Measurements from ENCODE around the gene ACKR2. TPM values are rescaled to one million over a fixed set of nuclear protein-coding genes. Genes with fewer than 3 reads are reported as not detected.

The ACKR2 gene
- total RNA-seq, 6 experiments from 2014 or later: 17.0 to 36.1 (median 23.0) TPM

DNA sequence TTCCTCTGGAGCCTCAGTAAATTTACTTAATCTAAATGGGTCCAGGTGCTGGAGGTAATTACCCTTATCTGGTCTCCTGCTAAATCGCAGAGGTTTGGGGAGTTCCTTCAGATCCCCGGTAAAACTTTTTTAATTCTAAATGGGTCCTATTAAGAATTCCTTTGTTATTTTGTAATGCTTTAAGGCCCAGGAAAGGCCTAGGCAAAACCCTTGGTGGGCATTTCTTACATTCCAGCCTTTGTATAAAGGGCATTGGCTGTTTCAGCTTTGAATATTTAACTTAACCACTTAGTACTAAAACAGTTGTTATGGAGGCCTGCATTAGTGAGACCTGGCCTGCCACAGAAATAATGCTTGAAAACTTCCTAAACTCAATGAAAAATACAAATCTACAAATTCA, 81.8 kb downstream of the ACKR2 start:
- DNase-seq (no peak), ATAC-seq (no peak)
- 100% methylated on average over 2 of the region's 2 CpGs for WGBS (ENCODE audit: insufficient coverage, low coverage, low lambda C conversion rate, missing lambda C conversion rate)
- intact Hi-C loops (cut with DNase I): no loop called here
- no peak for TF ChIP-seq CTCF (IDR thresholded peaks at IDR 0.05)
- TF ChIP-seq POLR2A (IDR thresholded peaks at IDR 0.05): no peak
- Histone ChIP-seq H3K9me3 (no peaks in the 10 kb centered on the region), H3K36me3 (no peaks in the 10 kb centered on the region), H3K4me1 (no peaks in the 10 kb centered on the region), H3K27ac (no peak overlapping the region), H3K27me3 (no peaks in the 10 kb centered on the region), H3K4me3 (no peak overlapping the region)

DNA sequence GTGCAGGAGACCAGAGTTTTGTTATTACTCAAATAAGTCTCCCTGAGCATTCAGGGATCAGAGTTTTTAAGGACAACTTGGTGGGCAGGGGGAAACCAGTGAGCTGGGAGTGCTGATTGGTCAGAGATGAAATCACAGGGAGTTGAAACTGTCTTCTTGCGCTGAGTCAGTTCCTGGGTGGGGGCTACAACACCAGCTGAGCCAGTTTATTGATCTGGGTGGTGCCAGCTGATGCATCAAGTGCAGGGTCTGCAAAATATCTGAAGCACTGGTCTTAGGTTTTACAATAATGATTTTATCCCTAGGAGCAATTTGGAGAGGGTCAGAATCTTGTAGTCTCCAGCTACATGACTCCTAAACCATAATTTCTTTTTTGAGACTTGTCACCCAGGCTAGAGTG, 82.9 kb downstream of the ACKR2 start:
- Histone ChIP-seq H3K9me3 (no peaks in the 10 kb centered on the region), H3K36me3 (no peaks in the 10 kb centered on the region), H3K27ac (no peak overlapping the region), H3K27me3 (no peaks in the 10 kb centered on the region), H3K4me3 (no peak overlapping the region), H3K4me1 (no peaks in the 10 kb centered on the region)
- ATAC-seq: no peak
- WGBS (ENCODE audit: insufficient coverage, low coverage, low lambda C conversion rate, missing lambda C conversion rate): no CpG with 5 or more reads among the region's 1 CpG
- intact Hi-C loops (cut with DNase I): no loop called here
- TF ChIP-seq POLR2A (IDR thresholded peaks at IDR 0.05) (no peak), CTCF (IDR thresholded peaks at IDR 0.05) (no peak)
- DNase-seq: no peak

DNA sequence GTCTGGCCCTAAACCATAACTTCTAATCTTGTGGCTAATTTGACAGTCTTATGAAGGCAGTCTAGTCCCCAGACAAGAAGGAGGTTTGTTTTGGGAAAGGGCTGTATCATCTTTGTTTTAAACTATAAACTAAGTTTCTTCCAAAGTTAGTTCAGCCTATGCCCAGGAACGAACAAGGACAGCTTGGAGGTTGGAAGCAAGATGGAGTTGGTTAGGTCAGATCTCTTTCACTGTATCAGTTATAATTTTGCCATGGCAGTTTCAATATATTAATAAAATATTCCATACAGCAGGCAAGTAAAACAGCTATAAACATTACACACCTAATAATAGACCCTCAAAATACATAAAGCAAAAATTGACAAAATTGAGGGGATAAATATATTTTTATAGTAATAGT, 83.6 kb downstream of the ACKR2 start:
- Histone ChIP-seq H3K9me3 (no peaks in the 10 kb centered on the region), H3K27ac (no peak overlapping the region), H3K36me3 (no peaks in the 10 kb centered on the region), H3K27me3 (no peaks in the 10 kb centered on the region), H3K4me3 (no peak overlapping the region), H3K4me1 (no peaks in the 10 kb centered on the region)
- ATAC-seq (no peak), DNase-seq (no peak)
- WGBS (ENCODE audit: insufficient coverage, low coverage, low lambda C conversion rate, missing lambda C conversion rate): 93% methylated on average over 1 of the region's 1 CpG
- intact Hi-C loops (cut with DNase I): no loop called here
- no peak for TF ChIP-seq POLR2A (IDR thresholded peaks at IDR 0.05)

DNA sequence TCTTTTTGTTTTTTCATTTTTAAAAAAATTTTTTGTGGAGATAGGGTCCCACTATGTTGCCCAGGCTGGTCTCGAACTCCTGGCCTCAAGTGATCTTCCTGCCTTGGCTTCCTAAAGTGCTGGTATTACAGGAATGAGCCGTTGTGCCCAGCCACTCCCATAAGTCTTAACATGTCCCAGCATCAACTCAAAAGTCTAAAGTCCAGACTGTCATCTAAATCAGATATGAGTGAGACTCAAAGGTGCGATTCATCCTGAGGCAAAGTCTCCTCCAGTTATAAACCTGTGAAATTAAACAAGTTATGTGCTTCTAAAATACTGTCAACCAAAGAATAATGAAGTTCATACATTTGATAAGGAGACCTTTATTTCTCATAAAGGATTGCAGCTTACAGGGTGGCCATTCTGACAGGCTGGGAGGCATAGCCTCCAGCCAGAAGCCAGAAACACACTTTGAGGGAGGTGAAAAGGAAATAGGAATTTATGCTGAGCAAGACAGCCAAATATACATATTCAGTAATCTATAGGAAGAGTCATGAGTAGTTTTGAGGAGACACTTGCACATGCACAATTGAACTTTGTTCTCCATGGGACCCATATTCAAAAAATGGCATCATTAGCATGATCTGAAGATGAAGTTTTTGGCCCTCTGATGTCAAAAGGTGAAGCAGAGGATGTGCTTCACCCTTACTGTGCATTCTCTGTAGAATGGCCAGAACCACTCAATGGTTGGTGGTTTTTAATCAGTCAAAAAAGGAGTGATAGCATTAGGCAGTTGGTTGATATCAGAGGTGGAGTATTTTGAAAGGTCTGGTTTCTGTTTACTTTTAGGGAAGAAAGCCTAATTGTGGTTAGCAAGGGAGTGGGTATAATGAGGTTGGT, 85.7 kb downstream of the ACKR2 start:
- no peak for DNase-seq

More for the DNA sequence above, 85.7 kb downstream of the ACKR2 start:
- ATAC-seq: peak in 1 of 4 donors; percentile 8
- H3K9me3 ChIP-seq: no peaks in the 10 kb centered on the region
- H3K4me3 ChIP-seq: no peak overlapping the region
- H3K27me3 ChIP-seq: no peaks in the 10 kb centered on the region
- 39% methylated on average over 3 of the region's 3 CpGs for WGBS (ENCODE audit: insufficient coverage, low coverage, low lambda C conversion rate, missing lambda C conversion rate)
- no peaks in the 10 kb centered on the region for H3K4me1 ChIP-seq
- no peaks in the 10 kb centered on the region for H3K36me3 ChIP-seq
- H3K27ac ChIP-seq: no peak overlapping the region
- TF ChIP-seq POLR2A (IDR thresholded peaks at IDR 0.05) (no peak), CTCF (IDR thresholded peaks at IDR 0.05) (no peak)
- intact Hi-C loops (cut with DNase I): no loop called here
